K562 (cell line): ENCODE data around the gene TNFSF15. TPM values are rescaled to one million over a fixed set of nuclear protein-coding genes. Genes with fewer than 3 reads are reported as not detected.

Source experiments
- polyA plus RNA-seq, 8 experiments: library from polyadenylated mRNA; depleted of rRNA in 4 of 8; stranded (reverse) in 5 of 8; unstranded in 3 of 8; fragments of >200 nt; fragmentation: Nextera tagmentation in 2 of 8; fragmentation: Illumina TruSeq in 1 of 8; extraction: Ambion mirVana in 2 of 8; extraction: Trizol in 1 of 8; gene quantifications; 2 replicates each; pipeline versions ENCODE4 v1.2.1 to v1.2.3, GENCODE V29; 2011 to 2014; ENCODE audit warnings: inconsistent platforms in 1 of 8, missing spikeins in 1 of 8
- total RNA-seq, 7 experiments: library from RNA; depleted of rRNA in 6 of 7; stranded (reverse); fragments of >200 nt in 6 of 7; fragmentation: Illumina TruSeq in 2 of 7; extraction: Trizol in 2 of 7; gene quantifications; 2 replicates each; pipeline versions ENCODE4 v1.2.1 to v1.2.3, GENCODE V29; 2011 to 2021; ENCODE audit warnings: low replicate concordance in 1 of 7

TNFSF15 gene
- total and polyA plus RNA-seq, 9 of the 15 experiments (the other 6 are each of a cell fraction or from before 2014, with no cell fraction given): not detected

Other genes with a start within 250 kb of the TNFSF15 start
- 153 and 194 TPM in 2 replicates for gene ATP6V1G1, start 218.3 kb downstream of the TNFSF15 start, total RNA-seq (2014; rRNA removed)
- 136 and 150 TPM in 2 replicates for gene ATP6V1G1, start 218.3 kb downstream of the TNFSF15 start, total RNA-seq (2014; rRNA removed; fragmentation: Illumina TruSeq; extraction: Trizol)
- 151 and 163 TPM in 2 replicates for gene ATP6V1G1, start 218.3 kb downstream of the TNFSF15 start, total RNA-seq (2015; rRNA removed; fragmentation: Illumina TruSeq; extraction: Trizol)
- gene ATP6V1G1, start 218.3 kb downstream of the TNFSF15 start, total RNA-seq (2021): 88.4 and 89.9 TPM in 2 replicates
- 132 and 162 TPM in 2 replicates for gene ATP6V1G1, start 218.3 kb downstream of the TNFSF15 start, polyA plus RNA-seq (2011; rRNA removed)
- 168 and 193 TPM in 2 replicates for gene ATP6V1G1, start 218.3 kb downstream of the TNFSF15 start, polyA plus RNA-seq (2014; fragmentation: Illumina TruSeq; extraction: Trizol)
- 100 to 1,000 TPM; 396 to 492 TPM for gene ATP6V1G1, start 218.3 kb downstream of the TNFSF15 start, polyA plus RNA-seq (2014; fragmentation: Nextera tagmentation; extraction: Ambion mirVana)
- 178 and 199 TPM in 2 replicates for gene ATP6V1G1, start 218.3 kb downstream of the TNFSF15 start, polyA plus RNA-seq (2014; rRNA removed)
- 9.1 and 11.5 TPM in 2 replicates for gene TMEM268, start 194.7 kb downstream of the TNFSF15 start, total RNA-seq (2014; rRNA removed)
- gene TMEM268, start 194.7 kb downstream of the TNFSF15 start, total RNA-seq (2014; rRNA removed; fragmentation: Illumina TruSeq; extraction: Trizol): 10.0 and 10.8 TPM in 2 replicates
- 7.1 and 8.6 TPM in 2 replicates for gene TMEM268, start 194.7 kb downstream of the TNFSF15 start, total RNA-seq (2015; rRNA removed; fragmentation: Illumina TruSeq; extraction: Trizol)
- 14.8 and 17.3 TPM in 2 replicates for gene TMEM268, start 194.7 kb downstream of the TNFSF15 start, total RNA-seq (2021)
- gene TMEM268, start 194.7 kb downstream of the TNFSF15 start, polyA plus RNA-seq (2011; rRNA removed): 19.3 and 19.4 TPM in 2 replicates
- 19.4 and 19.6 TPM in 2 replicates for gene TMEM268, start 194.7 kb downstream of the TNFSF15 start, polyA plus RNA-seq (2014; fragmentation: Illumina TruSeq; extraction: Trizol)
- 1 to 10 TPM; 2.6 to 2.7 TPM for gene TMEM268, start 194.7 kb downstream of the TNFSF15 start, polyA plus RNA-seq (2014; fragmentation: Nextera tagmentation; extraction: Ambion mirVana)
- 8.4 and 10.5 TPM in 2 replicates for gene TMEM268, start 194.7 kb downstream of the TNFSF15 start, polyA plus RNA-seq (2014; rRNA removed)
- not detected in 2 replicates for gene TEX53, start 148.2 kb downstream of the TNFSF15 start, total RNA-seq (2014; rRNA removed)
- not detected in 2 replicates for gene TEX53, start 148.2 kb downstream of the TNFSF15 start, total RNA-seq (2014; rRNA removed; fragmentation: Illumina TruSeq; extraction: Trizol)
- not detected in 2 replicates for gene TEX53, start 148.2 kb downstream of the TNFSF15 start, total RNA-seq (2015; rRNA removed; fragmentation: Illumina TruSeq; extraction: Trizol)
- not detected in 2 replicates for gene TEX53, start 148.2 kb downstream of the TNFSF15 start, total RNA-seq (2021)
- not detected in 2 replicates for gene TEX53, start 148.2 kb downstream of the TNFSF15 start, polyA plus RNA-seq (2011; rRNA removed)
- gene TEX53, start 148.2 kb downstream of the TNFSF15 start, polyA plus RNA-seq (2014; fragmentation: Illumina TruSeq; extraction: Trizol): not detected in 2 replicates
- not detected for gene TEX53, start 148.2 kb downstream of the TNFSF15 start, polyA plus RNA-seq (2014; fragmentation: Nextera tagmentation; extraction: Ambion mirVana)
- not detected in 2 replicates for gene TEX53, start 148.2 kb downstream of the TNFSF15 start, polyA plus RNA-seq (2014; rRNA removed)
- not detected in 2 replicates for gene TEX48, start 123.8 kb downstream of the TNFSF15 start, total RNA-seq (2014; rRNA removed)
- gene TEX48, start 123.8 kb downstream of the TNFSF15 start, total RNA-seq (2014; rRNA removed; fragmentation: Illumina TruSeq; extraction: Trizol): not detected in 2 replicates
- not detected in 2 replicates for gene TEX48, start 123.8 kb downstream of the TNFSF15 start, total RNA-seq (2015; rRNA removed; fragmentation: Illumina TruSeq; extraction: Trizol)
- gene TEX48, start 123.8 kb downstream of the TNFSF15 start, total RNA-seq (2021): not detected in 2 replicates
- gene TEX48, start 123.8 kb downstream of the TNFSF15 start, polyA plus RNA-seq (2011; rRNA removed): not detected in 2 replicates
- not detected in 2 replicates for gene TEX48, start 123.8 kb downstream of the TNFSF15 start, polyA plus RNA-seq (2014; fragmentation: Illumina TruSeq; extraction: Trizol)
- gene TEX48, start 123.8 kb downstream of the TNFSF15 start, polyA plus RNA-seq (2014; fragmentation: Nextera tagmentation; extraction: Ambion mirVana): not detected
- not detected in 2 replicates for gene TEX48, start 123.8 kb downstream of the TNFSF15 start, polyA plus RNA-seq (2014; rRNA removed)
- not detected in 2 replicates for gene TNFSF8, start 124.6 kb upstream of the TNFSF15 start, total RNA-seq (2014; rRNA removed)
- gene TNFSF8, start 124.6 kb upstream of the TNFSF15 start, total RNA-seq (2014; rRNA removed; fragmentation: Illumina TruSeq; extraction: Trizol): not detected in 2 replicates
- not detected in 2 replicates for gene TNFSF8, start 124.6 kb upstream of the TNFSF15 start, total RNA-seq (2015; rRNA removed; fragmentation: Illumina TruSeq; extraction: Trizol)
- gene TNFSF8, start 124.6 kb upstream of the TNFSF15 start, total RNA-seq (2021): 0.09 and 0.29 TPM in 2 replicates
- gene TNFSF8, start 124.6 kb upstream of the TNFSF15 start, polyA plus RNA-seq (2011; rRNA removed): not detected in 2 replicates
- not detected in 2 replicates for gene TNFSF8, start 124.6 kb upstream of the TNFSF15 start, polyA plus RNA-seq (2014; fragmentation: Illumina TruSeq; extraction: Trizol)
- not detected for gene TNFSF8, start 124.6 kb upstream of the TNFSF15 start, polyA plus RNA-seq (2014; fragmentation: Nextera tagmentation; extraction: Ambion mirVana)
- not detected in 2 replicates for gene TNFSF8, start 124.6 kb upstream of the TNFSF15 start, polyA plus RNA-seq (2014; rRNA removed)